SK-N-SH treated with all-trans-retinoic acid at 6 μM for 48 hours (cell line): Measurements from ENCODE around the gene CRACR2A.

ENCODE experiments used
- GLIS3 ChIP-seq: fragments of 250-450 bp; sonication (Bioruptor Pico); IDR thresholded peaks from 2 replicates; pipeline ENCODE4 v1.5.0; 2020; ENCODE audit warnings: mild to moderate bottlenecking, moderate library complexity
- RARB ChIP-seq: fragments of 250-450 bp; sonication (Bioruptor Pico); IDR thresholded peaks from 2 replicates; pipeline ENCODE4 v1.8.0; 2021; ENCODE audit warnings: mild to moderate bottlenecking, moderate library complexity
- ZNF565 ChIP-seq: fragments of 450-650 bp; formaldehyde crosslinking; conservative IDR thresholded peaks from 2 replicates; pipeline ENCODE4 v1.5.0; 2020; ENCODE audit warnings: low read depth, mild to moderate bottlenecking, moderate library complexity
- ZNF70 ChIP-seq: fragments of 450-650 bp; formaldehyde crosslinking; IDR thresholded peaks from 2 replicates; pipeline ENCODE4 v1.5.0; 2020; ENCODE audit warnings: mild to moderate bottlenecking, moderate library complexity

GRCh38 chr12:3725388-3726115 is 27.4 kb downstream of the CRACR2A start:
- no peak for TF ChIP-seq ZNF70 (CRISPR knock-in tag)
- TF ChIP-seq GLIS3 (CRISPR knock-in tag): no peak
- TF ChIP-seq ZNF565: no peak
- TF ChIP-seq RARB (CRISPR knock-in tag): no peak
